ENCODE measurements around the gene RAB8B. TPM values are rescaled to one million over a fixed set of nuclear protein-coding genes. Genes with fewer than 3 reads are reported as not detected.

The RAB8B gene
- total RNA-seq, 4 donors from 2014 or later = 7.2 to 33.4 (median 14.3) TPM

GRCh38 chr15:63306492-63307073, 117.2 kb downstream of the RAB8B start:
- Histone ChIP-seq H3K4me3 (no peak overlapping the region), H3K27ac (no peak overlapping the region), H3K36me3 (peaks cover 0 to 19% of the 10 kb centered on the region in 2 donors), H3K27me3 (no peaks in the 10 kb centered on the region), H3K9me3 (no peaks in the 10 kb centered on the region), H3K4me1 (no peaks in the 10 kb centered on the region)
- in situ Hi-C loops (cut with MboI; ENCODE audit: low sequenced_read_pairs in 4 of 4) (no loop called here), intact Hi-C loops (cut with DNase I; ENCODE audit: low total_unique reads) (no loop called here)
- no peak for DNase-seq
- no peak for ATAC-seq
- TF ChIP-seq CTCF (IDR thresholded peaks at IDR 0.05 in 4 of 5, conservative IDR thresholded peaks at IDR 0.05 in 1 of 5) (no peak), POLR2A (IDR thresholded peaks at IDR 0.05) (no peak)

GRCh38 chr15:63308491-63308890, 119.1 kb downstream of the RAB8B start:
- no peaks in the 10 kb centered on the region for H3K27me3 ChIP-seq
- in situ Hi-C loops (cut with MboI; ENCODE audit: low sequenced_read_pairs in 4 of 4) (no loop called here), intact Hi-C loops (cut with DNase I; ENCODE audit: low total_unique reads) (no loop called here)
- DNase-seq (no peak), ATAC-seq (no peak)
- no peaks in the 10 kb centered on the region for H3K4me1 ChIP-seq
- no peak overlapping the region for H3K27ac ChIP-seq
- TF ChIP-seq CTCF (IDR thresholded peaks at IDR 0.05 in 4 of 5, conservative IDR thresholded peaks at IDR 0.05 in 1 of 5) (no peak), POLR2A (IDR thresholded peaks at IDR 0.05) (no peak)
- no peak overlapping the region for H3K4me3 ChIP-seq
- H3K36me3 ChIP-seq = peaks cover 0 to 19% of the 10 kb centered on the region in 2 donors
- H3K9me3 ChIP-seq = no peaks in the 10 kb centered on the region

DNA sequence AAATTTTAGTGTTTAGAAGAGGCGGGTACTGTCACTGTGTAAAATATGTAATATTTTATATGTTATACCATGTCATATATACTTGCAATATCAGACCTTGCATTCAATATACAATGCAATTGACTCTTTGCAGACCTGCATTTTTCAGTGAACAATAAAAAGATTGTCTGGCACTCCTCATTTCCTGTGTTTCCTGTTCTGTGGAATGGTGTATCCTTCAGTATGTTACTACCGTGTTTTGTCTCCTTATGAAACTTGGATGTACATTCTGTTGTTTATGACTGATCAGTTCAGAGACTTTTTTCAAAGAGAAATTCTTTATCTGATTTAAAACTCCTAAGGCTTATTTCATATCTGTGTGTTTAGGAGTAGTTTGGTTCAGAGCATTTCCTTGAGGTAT, 119.5 kb downstream of the RAB8B start:
- ATAC-seq (no peak), DNase-seq (no peak)
- no peak for TF ChIP-seq CTCF (IDR thresholded peaks at IDR 0.05 in 4 of 5, conservative IDR thresholded peaks at IDR 0.05 in 1 of 5)
- TF ChIP-seq POLR2A (IDR thresholded peaks at IDR 0.05) = no peak
- Histone ChIP-seq H3K27ac (no peak overlapping the region), H3K4me3 (no peak overlapping the region), H3K4me1 (no peaks in the 10 kb centered on the region), H3K36me3 (peaks cover 0 to 19% of the 10 kb centered on the region in 2 donors), H3K9me3 (no peaks in the 10 kb centered on the region), H3K27me3 (no peaks in the 10 kb centered on the region)
- intact Hi-C loops (cut with DNase I; ENCODE audit: low total_unique reads) (no loop called here), in situ Hi-C loops (cut with MboI; ENCODE audit: low sequenced_read_pairs in 4 of 4) (no loop called here)

DNA sequence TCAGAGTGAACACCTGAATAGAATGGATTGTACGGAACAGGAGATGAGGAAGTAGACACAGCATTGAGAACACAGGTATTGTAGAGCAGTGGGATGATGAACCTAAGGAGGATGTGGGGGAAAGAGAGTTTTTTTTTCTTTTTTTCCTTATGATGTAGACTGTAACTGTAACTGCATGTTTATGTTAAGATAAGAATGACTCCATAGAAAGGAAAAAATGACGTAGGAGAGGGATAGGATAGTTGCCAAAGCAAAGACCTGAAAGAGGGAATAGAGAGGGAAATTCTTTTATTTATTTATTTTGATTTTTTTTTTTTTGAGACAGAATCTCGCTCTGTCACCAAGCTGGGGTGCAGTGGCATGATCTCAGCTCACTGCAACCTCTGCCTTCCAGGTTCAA, 121.2 kb downstream of the RAB8B start:
- Histone ChIP-seq H3K4me3 (no peak overlapping the region), H3K9me3 (no peaks in the 10 kb centered on the region), H3K27ac (no peak overlapping the region), H3K36me3 (peaks cover 0 to 10% of the 10 kb centered on the region in 2 donors), H3K27me3 (no peaks in the 10 kb centered on the region), H3K4me1 (no peaks in the 10 kb centered on the region)
- in situ Hi-C loops (cut with MboI; ENCODE audit: low sequenced_read_pairs in 4 of 4) = no loop called here
- intact Hi-C loops (cut with DNase I; ENCODE audit: low total_unique reads) = loop anchor here (5.0 kb wide), 1 partner anchor 67 kb away; no protein-coding TSS in a partner anchor
- ATAC-seq (no peak), DNase-seq (no peak)
- no peak for TF ChIP-seq CTCF (IDR thresholded peaks at IDR 0.05 in 4 of 5, conservative IDR thresholded peaks at IDR 0.05 in 1 of 5)
- TF ChIP-seq POLR2A (IDR thresholded peaks at IDR 0.05) = no peak

- no peak overlapping the region for H3K27ac ChIP-seq
- H3K9me3 ChIP-seq = no peaks in the 10 kb centered on the region
- ATAC-seq (no peak), DNase-seq (no peak)
- H3K27me3 ChIP-seq = no peaks in the 10 kb centered on the region
- intact Hi-C loops (cut with DNase I; ENCODE audit: low total_unique reads) (loop anchor here (5.0 kb wide), 1 partner anchor 65 kb away; no protein-coding TSS in a partner anchor), in situ Hi-C loops (cut with MboI; ENCODE audit: low sequenced_read_pairs in 4 of 4) (no loop called here)
- no peaks in the 10 kb centered on the region for H3K36me3 ChIP-seq
- no peak for TF ChIP-seq CTCF (IDR thresholded peaks at IDR 0.05 in 4 of 5, conservative IDR thresholded peaks at IDR 0.05 in 1 of 5)
- TF ChIP-seq POLR2A (IDR thresholded peaks at IDR 0.05) = no peak
- no peak overlapping the region for H3K4me3 ChIP-seq
- H3K4me1 ChIP-seq = no peaks in the 10 kb centered on the region
Measured at GRCh38 chr15:63312286-63312685, 122.9 kb downstream of the RAB8B start.
